Anterior cingulate cortex (tissue), 58 donors: ENCODE data around the gene OPN1MW.
A peak's percentile ranks its signal among the peaks of the same experiment; 100 is the strongest.
"Not testable (repeated sequence)": the region's sequence is repeated elsewhere in the genome, so short reads cannot be mapped to it uniquely, and the experiment has no call there.

Experiments
- DNase-seq, 58 donors: peaks; one replicate each; lab custom pipeline; 2025; lab: John Stamatoyannopoulos, UW

The OPN1MW gene

DNA sequence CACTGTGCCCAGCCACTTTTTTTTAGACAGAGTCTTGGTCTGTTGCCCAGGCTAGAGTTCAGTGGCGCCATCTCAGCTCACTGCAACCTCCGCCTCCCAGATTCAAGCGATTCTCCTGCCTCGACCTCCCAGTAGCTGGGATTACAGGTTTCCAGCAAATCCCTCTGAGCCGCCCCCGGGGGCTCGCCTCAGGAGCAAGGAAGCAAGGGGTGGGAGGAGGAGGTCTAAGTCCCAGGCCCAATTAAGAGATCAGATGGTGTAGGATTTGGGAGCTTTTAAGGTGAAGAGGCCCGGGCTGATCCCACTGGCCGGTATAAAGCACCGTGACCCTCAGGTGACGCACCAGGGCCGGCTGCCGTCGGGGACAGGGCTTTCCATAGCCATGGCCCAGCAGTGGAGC is at the start of gene OPN1MW:
OPN1MW (plus strand) TSS at position 301 of the 400 bp plus-strand sequence; CDS start at position 383, 82 bp downstream.
- not testable (repeated sequence) for DNase-seq

- DNase-seq = no peak
Measured at GRCh38 chrX:154135458-154136229, 46.8 kb upstream of the OPN1MW start.

DNA sequence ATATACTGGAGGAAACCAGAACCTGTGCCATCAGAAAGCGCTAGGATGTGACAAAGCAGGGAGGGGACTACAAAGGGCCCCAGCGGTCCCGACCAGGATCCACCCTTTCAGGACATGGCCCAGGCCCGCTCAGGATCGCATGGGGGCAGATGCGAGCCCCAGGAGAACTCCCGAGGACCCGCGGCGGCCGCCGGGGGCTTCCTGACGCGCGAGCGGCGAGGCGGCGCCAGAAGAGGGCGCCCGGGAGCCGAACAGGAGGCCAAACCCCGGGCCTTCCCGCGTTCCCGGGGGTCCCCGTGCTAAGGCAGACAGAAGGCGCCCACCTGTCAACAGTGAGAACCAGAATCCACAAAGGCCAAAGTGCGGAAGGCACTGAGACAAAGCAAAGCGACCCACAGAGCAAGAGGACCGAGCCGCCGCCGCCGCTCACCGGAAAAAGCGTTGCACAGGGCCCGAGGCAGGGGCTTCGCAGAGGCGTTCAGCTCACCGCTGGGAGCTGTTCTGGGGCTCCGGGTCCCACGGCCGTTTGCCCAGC is 45.7 kb upstream of the OPN1MW start:
- DNase-seq = peak in 33 of 58 donors; percentile 0 to 48 (median 11)

- DNase-seq = no peak
Measured at GRCh38 chrX:154138857-154139256, 43.5 kb upstream of the OPN1MW start.

- DNase-seq = no peak
Measured at GRCh38 chrX:154140206-154140605, 42.2 kb upstream of the OPN1MW start.

DNA sequence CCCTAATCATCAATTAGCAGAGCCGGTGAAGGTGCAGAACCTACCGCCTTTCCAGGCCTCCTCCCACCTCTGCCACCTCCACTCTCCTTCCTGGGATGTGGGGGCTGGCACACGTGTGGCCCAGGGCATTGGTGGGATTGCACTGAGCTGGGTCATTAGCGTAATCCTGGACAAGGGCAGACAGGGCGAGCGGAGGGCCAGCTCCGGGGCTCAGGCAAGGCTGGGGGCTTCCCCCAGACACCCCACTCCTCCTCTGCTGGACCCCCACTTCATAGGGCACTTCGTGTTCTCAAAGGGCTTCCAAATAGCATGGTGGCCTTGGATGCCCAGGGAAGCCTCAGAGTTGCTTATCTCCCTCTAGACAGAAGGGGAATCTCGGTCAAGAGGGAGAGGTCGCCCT is 41.7 kb upstream of the OPN1MW start:
- DNase-seq = no peak

DNA sequence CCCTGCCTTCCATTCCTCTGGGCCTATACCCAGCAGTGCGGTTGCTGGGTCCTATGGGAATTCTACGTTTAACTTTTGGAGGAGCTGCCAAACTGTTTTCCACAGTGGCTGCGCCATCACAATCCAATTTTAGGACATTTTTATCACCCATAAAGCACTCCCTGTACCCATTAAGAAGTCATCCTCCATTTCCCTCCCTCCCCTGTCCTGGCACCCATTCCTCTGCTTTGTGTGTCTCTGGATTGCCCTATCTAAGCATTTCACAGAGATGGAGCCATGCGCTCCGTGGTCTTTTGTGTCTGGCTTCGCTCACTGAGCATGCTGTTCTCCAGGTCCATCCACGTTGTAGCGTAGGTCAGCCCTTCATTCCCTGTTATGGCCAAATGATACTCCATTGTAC is 40.0 kb upstream of the OPN1MW start:
- DNase-seq = no peak

GRCh38 chrX:154142950-154143745 is 39.2 kb upstream of the OPN1MW start:
- no peak for DNase-seq

- not testable (repeated sequence) for DNase-seq
Measured at GRCh38 chrX:154144010-154144409, 38.4 kb upstream of the OPN1MW start, which contains the start of gene OPN1LW. Gene OPN1LW, plus strand, starts transcription at chrX:154144243. Its CDS starts 41 bp downstream, at chrX:154144284.

DNA sequence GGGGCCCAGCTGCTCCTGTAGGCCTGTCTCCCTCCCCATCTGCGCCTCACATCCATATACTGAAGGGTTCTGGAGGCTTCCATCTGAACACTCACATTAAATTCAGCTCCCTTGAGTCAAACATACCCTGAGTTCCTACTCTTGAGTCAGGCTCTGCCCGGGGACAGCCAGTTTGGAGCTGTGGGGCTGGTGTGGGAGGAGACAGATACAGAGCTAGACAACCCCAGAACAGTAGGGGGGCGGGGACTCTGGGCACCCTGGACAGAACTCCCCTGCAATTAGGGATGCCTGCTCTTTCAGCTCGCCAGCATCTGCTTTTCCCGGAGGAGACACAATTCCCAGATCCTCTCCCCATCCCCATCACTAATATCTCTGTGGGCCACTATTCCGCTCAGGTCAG is 31.4 kb upstream of the OPN1MW start:
- not testable (repeated sequence) for DNase-seq

DNA sequence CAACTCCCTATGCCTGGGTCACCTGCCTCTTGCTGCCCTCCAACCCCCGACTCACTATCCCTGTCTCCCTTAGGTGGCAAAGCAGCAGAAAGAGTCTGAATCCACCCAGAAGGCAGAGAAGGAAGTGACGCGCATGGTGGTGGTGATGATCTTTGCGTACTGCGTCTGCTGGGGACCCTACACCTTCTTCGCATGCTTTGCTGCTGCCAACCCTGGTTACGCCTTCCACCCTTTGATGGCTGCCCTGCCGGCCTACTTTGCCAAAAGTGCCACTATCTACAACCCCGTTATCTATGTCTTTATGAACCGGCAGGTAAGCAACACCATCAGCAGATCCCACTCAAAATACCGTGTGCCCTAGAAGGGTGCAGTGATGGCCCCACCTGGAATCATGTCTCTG is 26.2 kb upstream of the OPN1MW start:
- DNase-seq = not testable (repeated sequence)

DNA sequence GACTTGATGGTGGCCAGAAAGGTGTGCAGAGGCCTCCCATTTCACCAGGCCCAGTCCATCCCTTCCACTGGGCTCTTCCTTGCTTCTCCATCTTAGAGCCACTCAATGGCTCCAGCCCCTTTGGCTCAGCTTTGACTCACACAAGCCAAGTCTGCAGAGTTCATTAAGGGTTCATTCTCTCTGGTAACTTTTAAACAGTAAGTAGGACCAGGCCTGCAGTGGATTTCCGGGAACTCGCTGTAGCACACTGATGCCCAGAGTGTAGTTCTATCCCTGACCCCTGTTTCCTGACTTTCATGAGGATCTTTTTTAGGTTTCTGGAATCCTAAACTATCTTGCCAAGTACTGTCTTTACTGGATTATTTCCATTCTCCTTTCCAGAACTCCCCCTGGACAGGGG is 25.2 kb upstream of the OPN1MW start:
- not testable (repeated sequence) for DNase-seq

DNA sequence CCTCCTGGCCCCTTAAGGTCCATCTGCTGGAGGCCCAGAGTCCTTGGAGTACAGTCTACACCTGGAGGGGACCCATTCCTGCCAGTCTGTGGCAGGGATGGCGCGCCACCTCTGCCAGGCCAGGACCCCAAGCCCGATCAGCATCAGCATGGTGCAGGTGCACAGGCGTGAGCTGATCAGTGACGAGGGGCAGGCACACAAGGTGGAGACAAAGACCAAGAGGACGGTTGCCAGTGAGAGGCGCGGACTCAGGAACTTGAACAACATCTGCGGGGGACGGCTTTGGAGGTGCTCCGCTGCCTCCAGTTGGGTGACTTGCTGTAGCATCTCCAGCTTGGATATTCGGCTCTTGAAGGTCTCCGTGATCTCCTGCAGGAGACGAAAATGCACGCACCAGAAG is 23.1 kb upstream of the OPN1MW start:
- DNase-seq = not testable (repeated sequence)

GRCh38 chrX:154164902-154165301 is 17.5 kb upstream of the OPN1MW start:
- not testable (repeated sequence) for DNase-seq

DNA sequence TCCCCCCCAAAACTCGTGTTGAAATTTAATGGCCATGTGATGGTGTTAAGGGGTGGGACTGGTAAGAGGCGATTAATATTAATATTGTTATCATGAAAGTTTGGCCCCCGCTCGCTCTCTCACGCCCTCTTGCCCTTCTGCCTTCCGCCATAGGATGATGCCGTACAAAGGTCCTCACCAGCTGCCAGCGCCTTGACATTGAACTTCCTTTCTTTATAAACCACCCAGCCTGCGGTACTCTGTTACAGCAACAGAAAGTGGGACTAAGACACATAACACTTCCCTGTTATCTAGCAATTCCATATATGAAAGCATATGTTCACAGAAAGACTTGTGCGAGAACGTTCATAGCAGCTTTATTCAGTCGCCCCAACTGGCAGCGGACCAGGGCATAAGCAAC is 14.0 kb upstream of the OPN1MW start:
- not testable (repeated sequence) for DNase-seq

DNA sequence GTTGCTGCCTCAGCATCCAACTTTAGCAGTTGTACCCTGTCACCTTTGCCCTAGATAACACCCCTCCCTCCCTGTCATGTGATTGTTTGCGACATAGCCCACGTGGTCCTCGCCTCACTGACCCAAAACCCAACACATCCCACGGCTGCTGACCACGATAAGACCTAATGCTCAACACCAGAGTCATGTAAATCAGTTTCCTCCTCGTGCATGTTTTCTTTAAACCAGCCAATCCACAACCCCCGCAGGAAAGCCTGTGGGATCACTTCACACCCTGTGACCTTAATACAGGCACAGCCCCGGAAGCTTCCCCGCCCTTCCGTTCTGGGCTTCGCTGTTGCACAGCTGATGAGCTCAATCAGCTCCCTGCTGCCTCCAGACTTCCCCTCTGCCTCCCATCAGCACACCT is 9.9 kb upstream of the OPN1MW start:
- not testable (repeated sequence) for DNase-seq

DNA sequence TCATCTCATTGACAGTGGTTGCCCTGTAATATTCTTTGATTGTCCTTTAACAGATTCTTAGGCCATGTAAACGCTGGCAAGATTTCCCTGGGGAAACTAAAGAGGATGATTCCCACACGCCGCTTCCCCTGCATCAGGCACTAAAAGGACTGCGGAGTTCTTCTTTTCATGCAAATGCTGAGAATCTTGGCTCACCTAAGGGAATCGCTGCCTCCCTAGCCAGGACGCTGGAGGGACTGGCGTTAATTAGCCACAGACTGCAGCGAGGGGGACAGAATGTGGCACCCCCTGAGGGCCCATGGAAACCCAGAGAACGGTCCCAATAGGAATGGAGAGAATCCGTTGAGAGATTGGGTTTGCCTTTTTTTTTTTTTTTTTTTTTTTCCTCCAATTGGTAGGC is 8.0 kb upstream of the OPN1MW start:
- DNase-seq = not testable (repeated sequence)

- not testable (repeated sequence) for DNase-seq
Measured at GRCh38 chrX:154183794-154184193, 1.4 kb downstream of the OPN1MW start.

GRCh38 chrX:154192846-154193245 is 10.4 kb downstream of the OPN1MW start:
- DNase-seq = not testable (repeated sequence)

- not testable (repeated sequence) for DNase-seq
Measured at GRCh38 chrX:154194316-154194715, 11.9 kb downstream of the OPN1MW start.

- not testable (repeated sequence) for DNase-seq
Measured at GRCh38 chrX:154196466-154196865, 14.1 kb downstream of the OPN1MW start.
